HL-60 (cell line): ENCODE results near the gene MAGEB4.

Experiments
- CTCF ChIP-seq: IDR thresholded peaks from one replicate; pipeline ENCODE4 v1.5.1; 2011; ENCODE audit warnings: low read length, control low read depth, inconsistent platforms; ENCODE audit not compliant: insufficient read depth
- GABPA ChIP-seq: IDR thresholded peaks from 2 replicates; pipeline ENCODE4 v1.6.1; 2012; ENCODE audit warnings: low read depth
- POLR2AphosphoS5 ChIP-seq: IDR thresholded peaks from 2 replicates; pipeline ENCODE4 v1.6.1; 2012; ENCODE audit warnings: low read depth
- REST ChIP-seq: IDR thresholded peaks from 2 replicates; pipeline ENCODE4 v1.6.1; 2012; ENCODE audit warnings: low read depth; ENCODE audit not compliant: insufficient replicate concordance
- SPI1 ChIP-seq: IDR thresholded peaks from 2 replicates; pipeline ENCODE4 v1.6.1; 2012; ENCODE audit warnings: low read depth, mild to moderate bottlenecking, borderline replicate concordance

GRCh38 chrX:30261012-30261411 is 19.2 kb downstream of the MAGEB4 start:
- TF ChIP-seq CTCF (no peak), REST (no peak), GABPA (no peak), POLR2AphosphoS5 (no peak), SPI1 (no peak)
